ENCODE measurements around the gene MAPK8IP1. TPM values are rescaled to one million over a fixed set of nuclear protein-coding genes. Genes with fewer than 3 reads are reported as not detected.

The MAPK8IP1 gene
- total RNA-seq, 6 experiments from 2014 or later, result 1.7 to 6.2 (median 2.6) TPM

GRCh38 chr11:45884596-45885185 lies 760 bp upstream of the MAPK8IP1 start:
- DNase-seq (no peak), ATAC-seq (peak in 2 of 4 donors; percentile 4 to 10)
- H3K36me3 ChIP-seq, result peaks cover 0 to 27% (median 19%) of the 10 kb centered on the region in 4 donors
- no peak for TF ChIP-seq CTCF (IDR thresholded peaks at IDR 0.05)
- TF ChIP-seq POLR2A (IDR thresholded peaks at IDR 0.05), result no peak
- 65% methylated on average over 6 of the region's 10 CpGs for WGBS (ENCODE audit: insufficient coverage, low coverage, low lambda C conversion rate, missing lambda C conversion rate)
- no peak overlapping the region for H3K27ac ChIP-seq
- peaks cover 0 to 5% (median 0%) of the 10 kb centered on the region in 4 donors for H3K4me1 ChIP-seq
- no peak overlapping the region for H3K4me3 ChIP-seq
- intact Hi-C loops (cut with DNase I), result no loop called here
- H3K27me3 ChIP-seq, result no peaks in the 10 kb centered on the region
- H3K9me3 ChIP-seq, result no peaks in the 10 kb centered on the region

GRCh38 chr11:45885921-45886721 lies 670 bp downstream of the MAPK8IP1 start:
- Histone ChIP-seq H3K27me3 (no peaks in the 10 kb centered on the region), H3K27ac (no peak overlapping the region), H3K9me3 (no peaks in the 10 kb centered on the region), H3K36me3 (peaks cover 0 to 13% (median 8%) of the 10 kb centered on the region in 4 donors), H3K4me1 (peaks cover 0 to 7% (median 0%) of the 10 kb centered on the region in 4 donors), H3K4me3 (peak overlapping the region; percentile 23 to 51 (median 34))
- no peak for TF ChIP-seq POLR2A (IDR thresholded peaks at IDR 0.05)
- no peak for TF ChIP-seq CTCF (IDR thresholded peaks at IDR 0.05)
- 35% methylated on average over 4 of the region's 43 CpGs for WGBS (ENCODE audit: insufficient coverage, low coverage, low lambda C conversion rate, missing lambda C conversion rate)
- DNase-seq, result no peak
- intact Hi-C loops (cut with DNase I), result no loop called here
- ATAC-seq, result no peak

GRCh38 chr11:45886816-45887520 lies 1.5 kb downstream of the MAPK8IP1 start:
- Histone ChIP-seq H3K4me3 (no peak overlapping the region), H3K27ac (no peak overlapping the region), H3K27me3 (no peaks in the 10 kb centered on the region), H3K36me3 (peaks cover 0 to 5% (median 3%) of the 10 kb centered on the region in 4 donors), H3K4me1 (peaks cover 0 to 14% (median 0%) of the 10 kb centered on the region in 4 donors), H3K9me3 (no peaks in the 10 kb centered on the region)
- intact Hi-C loops (cut with DNase I), result no loop called here
- no peak for DNase-seq
- 93% methylated on average over 2 of the region's 4 CpGs for WGBS (ENCODE audit: insufficient coverage, low coverage, low lambda C conversion rate, missing lambda C conversion rate)
- no peak for TF ChIP-seq POLR2A (IDR thresholded peaks at IDR 0.05)
- no peak for TF ChIP-seq CTCF (IDR thresholded peaks at IDR 0.05)
- no peak for ATAC-seq

- Histone ChIP-seq H3K36me3 (no peaks in the 10 kb centered on the region), H3K9me3 (no peaks in the 10 kb centered on the region), H3K4me1 (peaks cover 0 to 17% (median 0%) of the 10 kb centered on the region in 4 donors), H3K27me3 (no peaks in the 10 kb centered on the region), H3K27ac (no peak overlapping the region), H3K4me3 (no peak overlapping the region)
- ATAC-seq (no peak), DNase-seq (no peak)
- intact Hi-C loops (cut with DNase I), result no loop called here
- TF ChIP-seq CTCF (IDR thresholded peaks at IDR 0.05) (no peak), POLR2A (IDR thresholded peaks at IDR 0.05) (no peak)
- WGBS (ENCODE audit: insufficient coverage, low coverage, low lambda C conversion rate, missing lambda C conversion rate), result no CpG with 5 or more reads among the region's 10 CpGs
Observed at GRCh38 chr11:45887587-45887986, 2.1 kb downstream of the MAPK8IP1 start.
